Mesenteric fat pad (tissue), 1 donor: Measurements from ENCODE around the gene PISD. TPM values are rescaled to one million over a fixed set of nuclear protein-coding genes. Genes with fewer than 3 reads are reported as not detected.

Experiments
- DNase-seq: peaks from one replicate; pipeline ENCODE4 v3.0.0-alpha.2; 2020; ENCODE audit warnings: low spot score
- microRNA-seq: library from miRNA; unstranded; fragments of <30 nt; microRNA quantifications from one replicate; pipeline ENCODE4 v1.2.0, GENCODE V29; 2020; ENCODE audit warnings: borderline number of aligned reads
- total RNA-seq: library from RNA; stranded (reverse); fragmentation: NEBNext Ultra II Directional; extraction: Animal tissue kit (Norgen Biotek cat#: 25700); gene quantifications from one replicate; pipeline ENCODE4 v1.2.1, GENCODE V29; 2021
- donor health status: DM: yes; HTN: yes; CAD: no.

PISD gene
- total RNA-seq, 1 donor from 2014 or later = 138 TPM

DNA sequence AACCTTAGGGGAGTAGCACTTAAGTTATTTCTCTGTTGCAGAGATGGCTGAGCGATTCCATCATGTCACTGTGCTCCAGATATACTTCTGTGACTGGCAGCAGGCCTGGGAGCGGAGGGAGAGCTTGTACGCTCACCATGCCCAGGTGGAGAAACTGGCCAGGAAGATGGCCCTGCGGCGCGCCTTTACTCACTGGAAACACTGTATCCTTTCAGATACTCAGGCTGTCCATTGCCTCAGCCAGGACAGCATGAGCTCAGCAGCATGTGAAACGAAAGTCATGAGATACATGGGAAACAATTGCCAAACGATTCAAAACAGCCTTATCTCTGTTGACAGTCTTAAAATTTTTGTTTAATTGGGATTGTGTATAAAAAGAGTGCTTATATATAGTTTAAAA lies 86.8 kb downstream of the PISD start:
- DNase-seq = no peak

DNA sequence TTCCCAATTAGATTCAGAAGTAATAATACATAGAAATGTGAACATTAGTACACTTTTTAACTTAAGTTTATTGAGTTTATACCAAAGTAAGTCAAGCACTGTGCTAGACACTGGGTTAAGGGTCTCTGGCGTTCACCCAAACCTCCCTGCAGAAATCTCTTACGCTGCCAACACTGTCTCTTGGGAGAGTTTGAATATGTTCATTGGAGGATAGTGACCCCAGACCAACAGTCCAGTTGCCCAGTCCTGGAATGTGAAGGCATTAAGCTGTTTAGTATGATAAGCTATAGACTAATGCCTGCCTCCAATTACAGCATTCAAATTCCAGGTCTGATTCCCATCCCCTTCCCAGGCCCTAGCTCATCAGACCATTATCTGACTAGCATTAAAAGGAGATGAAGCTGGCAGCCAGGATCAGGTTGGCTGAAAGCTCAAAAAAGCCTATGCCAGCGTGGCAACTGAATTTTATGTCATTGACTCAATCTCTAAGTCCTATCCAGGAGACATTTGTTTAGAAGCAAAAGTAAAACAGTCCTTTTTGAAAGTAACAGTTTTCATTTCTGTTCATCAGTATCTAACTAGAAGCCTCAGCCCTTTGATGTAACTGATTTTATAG lies 87.9 kb downstream of the PISD start:
- no peak for DNase-seq

DNA sequence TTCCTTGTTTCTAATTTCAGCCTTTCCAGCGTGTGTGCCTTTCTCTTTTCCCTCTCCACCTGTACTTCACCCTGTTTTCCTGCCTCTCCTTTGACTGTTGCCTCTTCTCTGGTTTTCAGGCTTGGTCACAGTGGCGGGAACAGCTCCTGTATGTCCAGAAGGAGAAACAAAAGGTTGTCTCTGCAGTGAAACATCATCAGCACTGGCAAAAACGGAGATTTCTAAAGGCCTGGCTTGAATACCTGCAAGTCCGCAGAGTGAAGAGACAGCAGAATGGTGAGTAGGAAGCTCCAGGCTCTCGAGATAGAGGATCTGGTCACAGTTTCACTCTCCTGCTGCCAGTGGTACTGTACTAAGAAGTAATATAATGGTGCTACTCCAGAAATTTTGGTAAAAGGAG lies 89.1 kb downstream of the PISD start:
- no peak for DNase-seq

DNA sequence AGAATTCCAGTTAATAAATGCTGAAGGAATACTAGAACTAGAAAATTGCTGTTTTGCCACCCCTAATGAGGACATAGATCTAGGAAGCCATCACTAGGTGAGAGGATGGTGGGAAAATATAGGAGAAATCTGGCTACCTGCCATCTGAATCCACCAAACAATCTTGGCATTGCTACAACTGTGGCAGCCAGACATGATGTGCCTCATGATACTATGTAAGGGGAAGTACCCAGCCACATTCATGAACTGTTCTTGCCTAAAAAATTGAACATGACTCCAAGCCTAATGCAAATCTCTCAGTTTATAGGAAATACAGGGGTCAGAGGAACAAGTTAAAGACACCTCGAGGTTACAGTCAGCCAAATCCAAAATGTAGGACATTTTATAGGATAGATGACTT lies 92.9 kb downstream of the PISD start:
- no peak for DNase-seq

Small RNA genes within 50 kb of the gene (microRNA-seq; reads per million reads assigned to microRNA genes)
- 2.2 reads per million for gene MIR7109

Other genes starting within 250 kb of the PISD start
- gene EIF4ENIF1, start 172.4 kb downstream of the PISD start, total RNA-seq = 23.8 TPM
- 22.5 TPM for gene SFI1, start 165.7 kb downstream of the PISD start, total RNA-seq
- 39.7 TPM for gene PRR14L, start 87.9 kb upstream of the PISD start, total RNA-seq
- 24.7 TPM for gene DEPDC5, start 91.8 kb upstream of the PISD start, total RNA-seq